Erythroblast (primary cell): ENCODE results near the gene PTPRM.

Source experiments
- DNase-seq, 2 experiments: peaks; one replicate each; lab custom pipeline; 2025; lab: John Stamatoyannopoulos, UW
- GATA1 ChIP-seq: IDR thresholded peaks from 2 replicates; pipeline ENCODE4 v1.6.1; 2011; ENCODE audit warnings: low read depth, mild to moderate bottlenecking, control low read depth, low read length, moderate library complexity
- POLR2A ChIP-seq: IDR thresholded peaks from 2 replicates; pipeline ENCODE4 v1.6.1; 2011; ENCODE audit warnings: mild to moderate bottlenecking, low read length

Gene PTPRM

DNA sequence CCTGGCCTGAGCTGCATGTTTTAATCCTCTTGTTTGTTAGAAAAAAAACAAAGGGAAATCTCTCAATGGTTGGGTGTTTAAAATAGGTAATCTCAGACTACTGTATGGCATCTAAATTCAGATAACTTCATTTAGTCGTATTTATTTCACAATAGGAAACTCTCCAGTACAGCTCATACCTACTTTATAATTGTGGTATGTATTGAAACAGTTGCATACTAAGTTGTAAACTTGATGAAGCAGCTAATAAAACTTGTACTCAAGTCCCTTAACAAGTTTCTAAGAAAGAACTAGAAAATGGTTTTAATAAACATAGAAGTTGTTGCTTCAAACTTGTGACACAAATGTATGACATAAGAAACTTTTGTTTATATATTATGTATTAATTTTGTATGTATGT, 334.5 kb downstream of the PTPRM start:
- DNase-seq = no peak
- no peak for TF ChIP-seq GATA1
- no peak for TF ChIP-seq POLR2A

DNA sequence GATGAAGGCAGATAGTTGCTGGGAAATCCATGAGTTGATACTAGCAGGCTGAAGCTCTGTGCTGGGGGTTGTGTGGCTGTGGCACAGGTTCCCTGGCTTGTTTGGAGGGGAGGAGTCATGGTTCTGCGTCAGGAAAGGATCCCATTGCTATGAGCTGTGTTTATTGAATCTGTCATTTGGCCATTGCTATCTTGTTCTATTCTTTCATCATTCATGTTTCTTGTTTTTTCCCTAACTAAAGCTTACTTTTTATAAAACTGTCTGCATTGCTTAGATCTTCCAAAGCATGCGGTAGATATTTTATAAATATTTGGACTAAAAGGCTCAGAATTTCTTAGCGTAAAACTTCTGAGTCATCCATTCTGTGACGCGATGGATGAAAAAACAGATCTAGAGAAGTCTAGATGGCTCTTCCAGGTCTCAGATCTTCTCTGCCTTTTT, 335.3 kb downstream of the PTPRM start:
- DNase-seq = no peak
- no peak for TF ChIP-seq GATA1
- no peak for TF ChIP-seq POLR2A

DNA sequence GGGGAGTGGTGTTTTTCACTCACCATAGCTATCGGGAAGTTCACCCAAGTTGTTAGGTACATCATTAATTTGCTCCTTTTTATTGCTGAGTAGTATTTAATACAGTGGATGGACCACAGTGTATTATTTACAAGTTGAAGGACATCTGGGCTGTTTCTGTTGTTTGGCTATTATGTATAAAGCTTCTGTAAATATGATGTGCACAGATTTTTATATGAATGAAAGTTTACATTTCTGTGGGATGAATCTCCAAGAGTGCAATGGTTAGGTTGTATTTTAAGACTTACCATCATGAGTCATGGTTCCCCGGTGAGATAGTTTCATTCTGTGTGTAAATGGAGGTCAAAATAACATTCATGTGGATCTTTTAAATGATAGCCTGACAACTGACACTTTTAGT, 337.4 kb downstream of the PTPRM start:
- TF ChIP-seq GATA1 (no peak), POLR2A (no peak)
- DNase-seq = no peak

GRCh38 chr18:7908681-7909299, 341.7 kb downstream of the PTPRM start:
- DNase-seq = no peak
- TF ChIP-seq GATA1 (no peak), POLR2A (no peak)

- no peak for DNase-seq
- TF ChIP-seq GATA1 (no peak), POLR2A (no peak)
Observed at GRCh38 chr18:7914834-7915670, 347.9 kb downstream of the PTPRM start.

DNA sequence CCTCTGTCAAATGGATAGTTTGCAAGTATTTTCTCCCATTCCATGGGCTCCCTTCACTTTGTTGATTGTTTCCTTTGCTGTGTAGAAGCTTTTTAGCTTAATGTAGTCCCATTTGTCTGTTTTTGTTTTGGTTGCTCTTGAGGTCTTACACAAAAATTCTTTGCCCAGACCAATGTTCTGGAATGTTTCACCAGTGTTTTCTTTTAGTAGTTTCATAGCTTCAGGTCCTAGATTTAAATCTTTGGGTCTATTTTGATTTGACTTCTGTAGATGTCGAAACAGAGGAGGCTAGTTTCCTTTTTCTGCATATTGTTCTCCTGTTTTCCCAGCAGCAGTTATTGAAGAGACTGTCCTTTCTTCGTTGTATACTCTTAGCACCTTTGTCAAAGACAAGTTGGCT, 351.6 kb downstream of the PTPRM start:
- DNase-seq = no peak

DNA sequence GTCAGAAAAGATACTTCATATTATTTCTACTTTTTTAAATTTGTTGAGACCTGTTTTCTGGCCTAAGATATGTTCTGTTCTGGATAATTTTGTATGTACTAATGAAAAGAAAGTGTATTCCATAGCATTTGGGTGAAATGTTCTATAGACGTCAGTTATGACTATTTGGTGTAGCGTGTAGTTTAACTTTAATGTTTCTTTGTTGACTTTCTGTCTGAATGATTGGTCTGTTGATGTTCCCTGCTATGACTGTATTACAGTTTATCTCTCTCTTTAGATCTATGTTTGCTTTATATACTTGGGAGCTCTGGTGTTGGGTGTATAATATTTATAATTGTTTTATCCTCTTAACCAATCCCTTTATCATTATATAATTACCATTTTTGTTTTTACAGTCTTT, 352.4 kb downstream of the PTPRM start:
- no peak for TF ChIP-seq POLR2A
- no peak for TF ChIP-seq GATA1
- no peak for DNase-seq

More for the DNA sequence above, 351.6 kb downstream of the PTPRM start:
- no peak for TF ChIP-seq POLR2A
- no peak for TF ChIP-seq GATA1

GRCh38 chr18:7921938-7922587, 354.9 kb downstream of the PTPRM start:
- DNase-seq = no peak
- TF ChIP-seq POLR2A (no peak), GATA1 (no peak)

GRCh38 chr18:7923105-7923504, 356.0 kb downstream of the PTPRM start:
- TF ChIP-seq GATA1 (no peak), POLR2A (no peak)
- DNase-seq = no peak

DNA sequence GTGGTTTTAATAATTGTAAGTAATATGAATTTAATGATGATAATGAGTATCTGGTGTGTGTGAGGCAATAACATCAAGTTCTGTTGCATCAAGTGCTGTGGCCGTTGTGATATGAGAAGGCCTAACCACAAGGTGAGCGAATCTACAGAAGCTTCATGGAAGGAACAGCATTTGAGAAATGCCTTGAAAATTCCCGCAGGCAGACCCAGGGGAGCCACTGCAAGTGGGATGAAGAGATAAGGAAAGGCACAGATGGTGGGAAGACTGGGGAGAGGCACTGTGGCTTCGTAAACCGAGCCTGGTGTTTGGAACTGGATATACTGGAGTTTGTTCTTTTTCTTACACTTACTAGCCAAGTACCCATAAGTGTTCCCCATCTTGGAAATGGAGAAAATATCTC, 357.5 kb downstream of the PTPRM start:
- TF ChIP-seq POLR2A (no peak), GATA1 (no peak)
- DNase-seq = no peak

DNA sequence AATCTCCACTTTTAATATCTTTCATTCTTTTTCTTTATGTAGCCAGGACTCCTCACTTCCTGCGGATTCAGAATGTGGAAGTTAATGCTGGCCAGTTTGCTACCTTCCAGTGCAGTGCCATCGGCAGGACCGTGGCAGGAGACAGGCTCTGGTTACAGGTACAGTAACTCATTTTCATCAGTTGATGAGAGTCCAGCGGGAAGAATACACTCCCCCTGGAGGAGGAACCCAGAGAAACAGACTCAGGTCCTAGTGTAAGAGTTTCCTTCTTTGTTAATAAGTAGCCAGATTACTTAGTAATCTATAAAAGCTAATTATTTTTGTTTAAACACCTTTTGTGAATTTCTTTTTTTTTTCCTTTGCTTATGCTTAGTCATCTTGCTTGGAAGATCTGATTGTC, 359.4 kb downstream of the PTPRM start:
- DNase-seq = no peak
- TF ChIP-seq GATA1 (no peak), POLR2A (no peak)

GRCh38 chr18:7927119-7927518, 360.0 kb downstream of the PTPRM start:
- DNase-seq = no peak
- TF ChIP-seq POLR2A = no peak
- no peak for TF ChIP-seq GATA1

DNA sequence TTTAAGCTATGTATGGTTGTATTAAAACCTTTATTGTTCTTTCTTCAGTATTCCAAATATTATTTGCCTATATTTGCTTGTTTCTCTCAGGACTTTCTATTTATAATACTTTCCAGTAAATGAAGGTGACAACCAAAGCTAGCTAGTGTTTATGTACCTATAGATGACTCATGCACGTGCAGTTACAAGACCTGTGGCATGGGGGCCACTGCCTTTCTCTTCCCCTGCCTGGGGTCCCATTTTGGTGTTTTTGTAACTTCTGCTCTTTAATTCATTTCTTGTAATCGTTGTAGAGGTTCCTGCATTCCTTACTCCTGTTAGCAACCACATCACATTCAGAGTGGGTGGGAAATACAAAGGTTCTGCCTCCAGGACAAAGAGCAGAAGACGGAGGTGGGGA, 364.6 kb downstream of the PTPRM start:
- no peak for TF ChIP-seq GATA1
- no peak for TF ChIP-seq POLR2A
- no peak for DNase-seq

DNA sequence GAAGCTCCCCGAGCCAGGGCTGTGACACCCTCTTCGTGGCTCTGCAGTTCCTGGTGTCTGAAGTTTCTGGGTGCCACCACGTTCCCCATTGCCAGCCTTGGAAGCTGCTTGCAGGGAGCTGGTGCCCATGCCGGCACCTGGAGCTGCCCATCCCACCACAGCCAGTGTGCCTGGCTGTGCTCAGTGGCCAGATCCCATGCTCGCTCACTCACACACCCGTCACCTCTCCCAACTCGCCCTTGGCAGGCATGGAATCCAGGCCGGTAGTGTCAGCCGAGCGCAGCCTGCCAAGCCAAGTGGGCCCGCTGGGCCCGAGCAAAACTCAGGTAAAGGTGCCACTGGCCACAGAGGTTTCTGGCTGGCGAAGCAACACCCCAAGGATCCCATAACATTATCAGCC, 370.2 kb downstream of the PTPRM start:
- no peak for DNase-seq
- TF ChIP-seq GATA1 (no peak), POLR2A (no peak)

- DNase-seq = no peak
- TF ChIP-seq POLR2A (no peak), GATA1 (no peak)
Observed at GRCh38 chr18:7939521-7939920, 372.4 kb downstream of the PTPRM start.
